ENCODE results near the gene RRP1B.
"Not testable (repeated sequence)": the region's sequence is repeated elsewhere in the genome, so short reads cannot be mapped to it uniquely, and the experiment has no call there.

RRP1B gene

GRCh38 chr21:43640400-43640799 lies 19.0 kb upstream of the RRP1B start:
- DNase-seq: no peak

GRCh38 chr21:43643193-43643592 lies 16.2 kb upstream of the RRP1B start:
- no peak for DNase-seq

- DNase-seq: no peak
These were observed 15.3 kb upstream of the RRP1B start for GRCh38 chr21:43644071-43644470.

- no peak for DNase-seq
These were observed 14.8 kb upstream of the RRP1B start for GRCh38 chr21:43644609-43645008.

- no peak for DNase-seq
These were observed 14.0 kb upstream of the RRP1B start for GRCh38 chr21:43645136-43645891.

GRCh38 chr21:43645976-43646375 lies 13.4 kb upstream of the RRP1B start:
- no peak for DNase-seq

- peak; percentile 94 for DNase-seq
These were observed 12.7 kb upstream of the RRP1B start for GRCh38 chr21:43646550-43647260.

- no peak for DNase-seq
These were observed 11.2 kb upstream of the RRP1B start for GRCh38 chr21:43648171-43648570.

GRCh38 chr21:43651926-43652325 lies 7.4 kb upstream of the RRP1B start:
- DNase-seq: not testable (repeated sequence)

GRCh38 chr21:43652616-43653015 lies 6.7 kb upstream of the RRP1B start:
- no peak for DNase-seq

GRCh38 chr21:43653626-43654025 lies 5.7 kb upstream of the RRP1B start:
- no peak for DNase-seq

- DNase-seq: no peak
These were observed 4.4 kb upstream of the RRP1B start for GRCh38 chr21:43654806-43655489.

- DNase-seq: no peak
These were observed 1.8 kb upstream of the RRP1B start for GRCh38 chr21:43657355-43658087.

GRCh38 chr21:43658088-43658741 lies 1.1 kb upstream of the RRP1B start:
- no peak for DNase-seq

- no peak for DNase-seq
These were observed 608 bp upstream of the RRP1B start for GRCh38 chr21:43658769-43659135.

GRCh38 chr21:43662286-43662685 lies 2.9 kb downstream of the RRP1B start:
- no peak for DNase-seq

- DNase-seq: no peak
These were observed 3.7 kb downstream of the RRP1B start for GRCh38 chr21:43663033-43663432.

GRCh38 chr21:43664358-43664757 lies 5.0 kb downstream of the RRP1B start:
- no peak for DNase-seq

- DNase-seq: no peak
These were observed 6.5 kb downstream of the RRP1B start for GRCh38 chr21:43665879-43666278.

GRCh38 chr21:43667191-43667904 lies 8.0 kb downstream of the RRP1B start:
- DNase-seq: no peak

GRCh38 chr21:43669828-43670605 lies 10.7 kb downstream of the RRP1B start:
- no peak for DNase-seq

Measured in activated effector memory CD4-positive, alpha-beta T cell treated with anti-CD3 and anti-CD28 coated beads, Interleukin-2, amount 50 U/mL, for 16 hours (primary cell).